Sciatic nerve (tissue), 2 donors: ENCODE measurements around the gene MUC5AC. TPM values are rescaled to one million over a fixed set of nuclear protein-coding genes. Genes with fewer than 3 reads are reported as not detected.
"Not testable (repeated sequence)": the region's sequence is repeated elsewhere in the genome, so short reads cannot be mapped to it uniquely, and the experiment has no call there.

Source experiments
- ATAC-seq: fragments of 200-7000 bp; cut with Tn5 transposase; one replicate; pipeline ENCODE4 v1.9.1; 2020; ENCODE audit warnings: mild to moderate bottlenecking, moderate library complexity
- DNase-seq: peaks from one replicate; pipeline ENCODE4 v3.0.0-alpha.2; 2020; ENCODE audit warnings: low spot score
- intact Hi-C: fragments of 100-400 bp; cut with DNase I; formaldehyde crosslinking; loops from one replicate; pipeline ENCODE4 v1.14.2; 2022
- total RNA-seq: library from RNA; stranded (reverse); fragmentation: NEBNext Ultra II Directional; extraction: Animal tissue kit (Norgen Biotek cat#: 25700); gene quantifications from one replicate; pipeline ENCODE4 v1.2.1, GENCODE V29; 2021
- donor health status: DM: no; HTN: no; CAD: no.
- donor health status: DM: no; HTN: no; CAD: no.

MUC5AC gene
- total RNA-seq, 1 donor from 2014 or later: 0.27 TPM

DNA sequence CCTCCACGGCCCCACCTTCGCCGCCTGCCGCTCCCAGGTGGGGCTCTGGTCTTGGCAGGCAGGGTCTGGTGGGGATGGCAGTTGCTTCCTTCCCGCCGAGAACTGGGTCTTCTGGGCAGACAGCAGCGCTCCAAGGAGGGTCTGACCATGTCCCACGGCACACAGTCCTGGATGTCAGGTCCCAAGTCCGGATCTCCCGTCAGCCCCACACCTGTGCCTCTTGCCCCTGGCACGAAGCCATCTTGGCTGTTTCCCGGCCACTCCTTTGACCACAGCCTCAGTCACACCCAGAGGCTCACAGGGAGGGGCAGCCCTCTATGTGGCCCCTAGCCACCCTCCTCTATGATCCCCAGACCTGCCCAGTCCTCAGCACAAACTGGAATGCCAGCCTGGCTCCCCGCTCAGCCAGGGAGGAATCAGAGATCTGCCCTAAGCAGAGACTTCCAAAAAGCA is 79.4 kb downstream of the MUC5AC start:
- DNase-seq (no peak), ATAC-seq (no peak)
- intact Hi-C loops: no loop called here

DNA sequence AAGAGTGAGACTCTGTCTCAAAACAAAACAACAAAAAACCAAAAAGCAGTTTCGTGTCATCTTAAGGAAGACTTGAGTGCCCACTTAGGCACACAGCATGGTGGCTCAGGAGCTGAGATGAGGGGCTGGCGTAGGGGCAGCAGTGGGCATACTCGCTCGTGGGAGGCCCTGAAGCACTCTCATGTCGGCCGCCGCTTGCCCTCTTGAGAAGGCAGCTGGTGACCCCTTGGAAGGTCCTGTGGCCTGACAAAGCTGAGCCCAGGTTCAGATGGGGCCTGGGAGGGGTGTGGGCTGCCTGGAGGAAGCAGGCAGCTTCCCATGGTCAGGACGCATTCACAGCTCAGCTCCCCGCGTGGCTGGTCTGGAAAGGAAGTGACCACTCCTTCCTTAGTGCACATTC is 80.1 kb downstream of the MUC5AC start:
- intact Hi-C loops: no loop called here
- ATAC-seq: no peak
- no peak for DNase-seq

DNA sequence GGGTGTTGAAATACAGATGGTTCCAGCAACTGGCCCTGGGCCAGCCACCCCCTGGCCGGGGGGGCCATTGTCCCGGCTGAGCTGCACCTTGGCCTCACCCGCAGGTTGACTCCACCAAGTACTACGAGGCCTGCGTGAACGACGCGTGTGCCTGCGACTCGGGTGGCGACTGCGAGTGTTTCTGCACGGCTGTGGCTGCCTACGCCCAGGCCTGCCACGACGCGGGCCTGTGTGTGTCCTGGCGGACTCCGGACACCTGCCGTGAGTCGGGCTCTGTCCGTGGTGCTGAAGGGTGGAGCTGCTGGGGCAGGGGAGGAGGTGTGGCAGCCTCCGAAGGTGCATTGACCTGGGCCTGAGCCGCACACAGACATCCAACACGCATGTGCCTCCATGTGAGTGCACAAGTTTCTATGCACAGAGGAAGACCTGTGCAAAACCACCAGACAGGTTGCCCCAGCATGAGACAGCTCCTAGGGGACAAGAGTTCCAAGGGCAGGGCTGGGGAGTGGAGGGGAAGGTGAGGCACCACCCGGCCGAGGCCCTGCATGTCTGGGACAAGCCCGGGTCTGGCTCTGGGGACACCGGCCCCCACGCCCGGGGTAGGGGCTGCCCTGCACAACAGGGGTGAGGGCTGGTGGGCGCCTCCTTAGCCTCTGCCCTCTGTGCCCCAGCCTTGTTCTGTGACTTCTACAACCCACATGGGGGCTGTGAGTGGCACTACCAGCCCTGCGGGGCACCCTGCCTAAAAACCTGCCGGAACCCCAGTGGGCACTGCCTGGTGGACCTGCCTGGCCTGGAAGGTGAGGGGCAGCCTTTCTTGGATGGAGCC is 81.2 kb downstream of the MUC5AC start:
- no peak for DNase-seq
- ATAC-seq: no peak

DNA sequence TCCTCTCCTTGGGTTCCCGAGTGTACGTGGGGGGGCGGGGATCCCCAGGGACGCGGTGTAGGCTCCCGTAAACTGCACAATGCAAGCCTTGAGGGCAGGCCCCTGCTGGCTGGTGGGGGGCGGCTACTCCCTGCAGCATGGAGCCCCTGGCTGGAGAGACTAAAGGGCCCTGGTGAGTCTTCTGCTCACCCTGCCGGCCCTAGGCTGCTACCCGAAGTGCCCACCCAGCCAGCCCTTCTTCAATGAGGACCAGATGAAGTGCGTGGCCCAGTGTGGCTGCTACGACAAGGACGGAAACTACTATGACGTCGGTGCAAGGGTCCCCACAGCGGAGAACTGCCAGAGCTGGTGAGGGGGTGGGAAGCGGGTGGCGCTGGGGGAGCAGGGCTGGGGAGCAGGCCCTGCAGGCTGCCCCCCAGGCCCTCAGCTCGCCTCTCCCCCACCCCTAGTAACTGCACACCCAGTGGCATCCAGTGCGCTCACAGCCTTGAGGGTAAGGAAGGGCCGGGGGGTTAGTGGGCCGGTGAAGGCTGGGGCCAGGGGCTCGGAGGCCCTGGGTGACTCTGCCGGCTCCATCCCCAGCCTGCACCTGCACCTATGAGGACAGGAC is 81.9 kb downstream of the MUC5AC start:
- DNase-seq: no peak
- intact Hi-C loops: no loop called here
- ATAC-seq: no peak

More for the DNA sequence above, 81.2 kb downstream of the MUC5AC start:
- intact Hi-C loops: no loop called here

DNA sequence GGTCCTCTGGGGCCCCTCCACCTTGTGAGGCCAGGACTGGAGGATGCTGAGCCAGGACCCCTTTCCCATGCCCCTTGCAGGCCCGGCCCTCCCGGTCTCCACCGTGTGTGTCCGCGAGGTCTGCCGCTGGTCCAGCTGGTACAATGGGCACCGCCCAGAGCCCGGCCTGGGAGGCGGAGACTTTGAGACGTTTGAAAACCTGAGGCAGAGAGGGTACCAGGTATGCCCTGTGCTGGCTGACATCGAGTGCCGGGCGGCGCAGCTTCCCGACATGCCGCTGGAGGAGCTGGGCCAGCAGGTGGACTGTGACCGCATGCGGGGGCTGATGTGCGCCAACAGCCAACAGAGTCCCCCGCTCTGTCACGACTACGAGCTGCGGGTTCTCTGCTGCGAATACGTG is 83.0 kb downstream of the MUC5AC start:
- no peak for ATAC-seq
- intact Hi-C loops: no loop called here
- DNase-seq: no peak

DNA sequence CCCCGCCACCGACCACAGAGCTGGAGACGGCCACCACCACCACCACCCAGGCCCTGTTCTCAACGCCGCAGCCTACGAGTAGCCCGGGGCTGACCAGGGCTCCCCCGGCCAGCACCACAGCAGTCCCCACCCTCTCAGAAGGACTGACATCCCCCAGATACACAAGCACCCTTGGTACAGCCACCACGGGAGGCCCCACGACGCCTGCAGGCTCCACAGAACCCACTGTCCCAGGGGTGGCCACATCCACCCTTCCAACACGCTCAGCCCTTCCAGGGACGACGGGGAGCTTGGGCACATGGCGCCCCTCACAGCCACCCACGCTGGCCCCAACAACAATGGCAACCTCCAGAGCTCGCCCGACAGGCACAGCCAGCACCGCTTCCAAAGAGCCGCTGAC is 84.0 kb downstream of the MUC5AC start:
- DNase-seq (no peak), ATAC-seq (no peak)
- intact Hi-C loops: no loop called here

DNA sequence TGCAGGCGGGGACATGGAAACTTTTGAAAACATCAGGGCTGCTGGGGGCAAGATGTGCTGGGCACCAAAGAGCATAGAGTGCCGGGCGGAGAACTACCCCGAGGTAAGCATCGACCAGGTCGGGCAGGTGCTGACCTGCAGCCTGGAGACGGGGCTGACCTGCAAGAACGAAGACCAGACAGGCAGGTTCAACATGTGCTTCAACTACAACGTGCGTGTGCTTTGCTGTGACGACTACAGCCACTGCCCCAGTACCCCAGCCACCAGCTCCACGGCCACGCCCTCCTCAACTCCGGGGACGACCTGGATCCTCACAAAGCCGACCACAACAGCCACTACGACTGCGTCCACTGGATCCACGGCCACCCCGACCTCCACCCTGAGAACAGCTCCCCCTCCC is 84.5 kb downstream of the MUC5AC start:
- intact Hi-C loops: no loop called here
- DNase-seq: no peak
- ATAC-seq: no peak

DNA sequence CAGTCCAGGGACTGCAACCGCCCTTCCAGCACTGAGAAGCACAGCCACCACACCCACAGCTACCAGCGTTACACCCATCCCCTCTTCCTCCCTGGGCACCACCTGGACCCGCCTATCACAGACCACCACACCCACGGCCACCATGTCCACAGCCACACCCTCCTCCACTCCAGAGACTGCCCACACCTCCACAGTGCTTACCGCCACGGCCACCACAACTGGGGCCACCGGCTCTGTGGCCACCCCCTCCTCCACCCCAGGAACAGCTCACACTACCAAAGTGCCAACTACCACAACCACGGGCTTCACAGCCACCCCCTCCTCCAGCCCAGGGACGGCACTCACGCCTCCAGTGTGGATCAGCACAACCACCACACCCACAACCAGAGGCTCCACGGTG is 85.0 kb downstream of the MUC5AC start:
- DNase-seq, ATAC-seq, intact Hi-C loops: not testable (repeated sequence)

DNA sequence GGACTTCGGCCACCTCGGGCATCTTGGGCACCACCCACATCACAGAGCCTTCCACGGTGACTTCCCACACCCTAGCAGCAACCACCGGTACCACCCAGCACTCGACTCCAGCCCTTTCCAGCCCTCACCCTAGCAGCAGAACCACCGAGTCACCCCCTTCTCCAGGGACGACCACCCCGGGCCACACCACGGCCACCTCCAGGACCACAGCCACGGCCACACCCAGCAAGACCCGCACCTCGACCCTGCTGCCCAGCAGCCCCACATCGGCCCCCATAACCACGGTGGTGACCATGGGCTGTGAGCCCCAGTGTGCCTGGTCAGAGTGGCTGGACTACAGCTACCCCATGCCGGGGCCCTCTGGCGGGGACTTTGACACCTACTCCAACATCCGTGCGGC is 85.8 kb downstream of the MUC5AC start:
- DNase-seq, intact Hi-C loops, ATAC-seq: not testable (repeated sequence)

DNA sequence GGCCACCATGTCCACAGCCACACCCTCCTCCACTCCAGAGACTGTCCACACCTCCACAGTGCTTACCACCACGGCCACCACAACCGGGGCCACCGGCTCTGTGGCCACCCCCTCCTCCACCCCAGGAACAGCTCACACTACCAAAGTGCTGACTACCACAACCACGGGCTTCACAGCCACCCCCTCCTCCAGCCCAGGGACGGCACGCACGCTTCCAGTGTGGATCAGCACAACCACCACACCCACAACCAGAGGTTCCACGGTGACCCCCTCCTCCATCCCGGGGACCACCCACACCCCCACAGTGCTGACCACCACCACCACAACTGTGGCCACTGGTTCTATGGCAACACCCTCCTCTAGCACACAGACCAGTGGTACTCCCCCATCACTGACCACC is 86.8 kb downstream of the MUC5AC start:
- ATAC-seq, DNase-seq, intact Hi-C loops: not testable (repeated sequence)

DNA sequence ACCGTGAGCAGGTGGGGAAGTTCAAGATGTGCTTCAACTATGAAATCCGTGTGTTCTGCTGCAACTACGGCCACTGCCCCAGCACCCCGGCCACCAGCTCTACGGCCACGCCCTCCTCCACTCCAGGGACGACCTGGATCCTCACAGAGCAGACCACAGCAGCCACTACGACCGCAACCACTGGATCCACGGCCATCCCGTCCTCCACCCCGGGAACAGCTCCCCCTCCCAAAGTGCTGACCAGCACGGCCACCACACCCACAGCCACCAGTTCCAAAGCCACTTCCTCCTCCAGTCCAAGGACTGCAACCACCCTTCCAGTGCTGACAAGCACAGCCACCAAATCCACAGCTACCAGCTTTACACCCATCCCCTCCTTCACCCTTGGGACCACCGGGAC is 88.0 kb downstream of the MUC5AC start:
- ATAC-seq, DNase-seq, intact Hi-C loops: not testable (repeated sequence)

DNA sequence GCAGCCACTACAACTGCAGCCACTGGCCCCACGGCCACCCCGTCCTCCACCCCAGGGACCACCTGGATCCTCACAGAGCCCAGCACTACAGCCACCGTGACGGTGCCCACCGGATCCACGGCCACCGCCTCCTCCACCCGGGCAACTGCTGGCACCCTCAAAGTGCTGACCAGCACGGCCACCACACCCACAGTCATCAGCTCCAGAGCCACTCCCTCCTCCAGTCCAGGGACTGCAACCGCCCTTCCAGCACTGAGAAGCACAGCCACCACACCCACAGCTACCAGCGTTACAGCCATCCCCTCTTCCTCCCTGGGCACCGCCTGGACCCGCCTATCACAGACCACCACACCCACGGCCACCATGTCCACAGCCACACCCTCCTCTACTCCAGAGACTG is 88.5 kb downstream of the MUC5AC start:
- DNase-seq, intact Hi-C loops, ATAC-seq: not testable (repeated sequence)

DNA sequence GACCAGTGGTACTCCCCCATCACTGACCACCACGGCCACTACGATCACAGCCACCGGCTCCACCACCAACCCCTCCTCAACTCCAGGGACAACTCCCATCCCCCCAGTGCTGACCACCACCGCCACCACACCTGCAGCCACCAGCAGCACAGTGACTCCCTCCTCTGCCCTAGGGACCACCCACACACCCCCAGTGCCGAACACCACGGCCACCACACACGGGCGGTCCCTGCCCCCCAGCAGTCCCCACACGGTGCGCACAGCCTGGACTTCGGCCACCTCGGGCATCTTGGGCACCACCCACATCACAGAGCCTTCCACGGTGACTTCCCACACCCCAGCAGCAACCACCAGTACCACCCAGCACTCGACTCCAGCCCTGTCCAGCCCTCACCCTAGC is 89.3 kb downstream of the MUC5AC start:
- ATAC-seq, intact Hi-C loops: not testable (repeated sequence)

DNA sequence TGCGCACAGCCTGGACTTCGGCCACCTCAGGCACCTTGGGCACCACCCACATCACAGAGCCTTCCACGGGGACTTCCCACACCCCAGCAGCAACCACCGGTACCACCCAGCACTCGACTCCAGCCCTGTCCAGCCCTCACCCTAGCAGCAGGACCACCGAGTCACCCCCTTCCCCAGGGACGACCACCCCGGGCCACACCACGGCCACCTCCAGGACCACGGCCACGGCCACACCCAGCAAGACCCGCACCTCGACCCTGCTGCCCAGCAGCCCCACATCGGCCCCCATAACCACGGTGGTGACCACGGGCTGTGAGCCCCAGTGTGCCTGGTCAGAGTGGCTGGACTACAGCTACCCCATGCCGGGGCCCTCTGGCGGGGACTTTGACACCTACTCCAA is 91.2 kb downstream of the MUC5AC start:
- intact Hi-C loops, DNase-seq, ATAC-seq: not testable (repeated sequence)

More for the DNA sequence above, 89.3 kb downstream of the MUC5AC start:
- DNase-seq: not testable (repeated sequence)

DNA sequence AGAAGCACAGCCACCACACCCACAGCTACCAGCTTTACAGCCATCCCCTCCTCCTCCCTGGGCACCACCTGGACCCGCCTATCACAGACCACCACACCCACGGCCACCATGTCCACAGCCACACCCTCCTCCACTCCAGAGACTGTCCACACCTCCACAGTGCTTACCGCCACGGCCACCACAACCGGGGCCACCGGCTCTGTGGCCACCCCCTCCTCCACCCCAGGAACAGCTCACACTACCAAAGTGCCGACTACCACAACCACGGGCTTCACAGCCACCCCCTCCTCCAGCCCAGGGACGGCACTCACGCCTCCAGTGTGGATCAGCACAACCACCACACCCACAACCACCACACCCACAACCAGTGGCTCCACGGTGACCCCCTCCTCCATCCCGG is 92.7 kb downstream of the MUC5AC start:
- ATAC-seq, intact Hi-C loops, DNase-seq: not testable (repeated sequence)

Other genes with a start within 250 kb of the MUC5AC start
- gene CHID1, start 247.1 kb upstream of the MUC5AC start, total RNA-seq: 59.4 TPM
- 119 TPM for gene AP2A2, start 232.1 kb upstream of the MUC5AC start, total RNA-seq
- not detected for gene MUC6, start 121.2 kb upstream of the MUC5AC start, total RNA-seq
- not detected for gene MUC2, start 83.1 kb upstream of the MUC5AC start, total RNA-seq
- 0.71 TPM for gene MUC5B, start 65.1 kb downstream of the MUC5AC start, total RNA-seq
- gene TOLLIP, start 151.7 kb downstream of the MUC5AC start, total RNA-seq: 60.5 TPM
- gene BRSK2, start 232.0 kb downstream of the MUC5AC start, total RNA-seq: 7.4 TPM